IPS-11a (cell line): Measurements from ENCODE around the gene BAHCC1.

ENCODE experiments used
- H3K4me3 ChIP-seq: one replicate; pipeline ENCODE4 v1.5.1; 2013; ENCODE audit warnings: low read depth, low read length, control low read depth

BAHCC1 gene

GRCh38 chr17:81440051-81440471 lies 44.8 kb downstream of the BAHCC1 start:
- H3K4me3 ChIP-seq = no peak overlapping the region

DNA sequence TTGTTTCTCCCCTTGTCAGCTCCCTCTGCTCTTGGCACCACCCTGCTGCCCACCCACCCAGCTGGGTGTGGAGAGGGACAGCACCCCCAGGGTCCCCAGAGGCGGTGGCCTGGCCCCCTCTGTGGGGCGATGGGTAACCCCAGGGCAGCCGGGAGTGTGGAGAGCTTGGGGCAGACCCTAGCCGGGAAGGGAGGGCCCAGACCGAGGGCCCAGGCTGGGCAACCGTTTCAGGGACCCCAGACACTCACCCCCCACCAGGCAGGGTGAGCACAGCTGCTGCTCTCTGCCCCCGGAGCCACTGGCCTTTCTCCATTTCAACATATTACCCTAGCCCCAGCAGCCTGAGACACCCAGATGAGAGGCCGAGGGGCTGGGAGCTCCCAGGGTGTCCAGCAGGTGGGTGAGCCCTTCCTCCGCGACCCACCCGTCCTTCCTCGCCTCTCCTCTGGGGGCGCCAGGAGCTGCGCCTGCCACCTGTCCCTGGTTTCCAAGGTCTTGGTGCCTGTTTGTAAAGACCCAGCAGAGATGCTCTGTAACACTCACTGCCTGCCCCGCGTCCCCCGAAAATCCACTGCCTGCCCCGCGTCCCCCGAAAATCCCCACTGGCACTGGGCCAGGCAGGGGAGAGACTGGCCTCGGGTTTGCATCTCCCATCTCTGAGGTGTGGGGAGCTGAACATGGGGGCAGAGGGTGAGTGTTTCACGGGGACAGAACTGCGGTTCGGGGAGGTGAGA lies 45.4 kb downstream of the BAHCC1 start:
- H3K4me3 ChIP-seq = no peak overlapping the region

DNA sequence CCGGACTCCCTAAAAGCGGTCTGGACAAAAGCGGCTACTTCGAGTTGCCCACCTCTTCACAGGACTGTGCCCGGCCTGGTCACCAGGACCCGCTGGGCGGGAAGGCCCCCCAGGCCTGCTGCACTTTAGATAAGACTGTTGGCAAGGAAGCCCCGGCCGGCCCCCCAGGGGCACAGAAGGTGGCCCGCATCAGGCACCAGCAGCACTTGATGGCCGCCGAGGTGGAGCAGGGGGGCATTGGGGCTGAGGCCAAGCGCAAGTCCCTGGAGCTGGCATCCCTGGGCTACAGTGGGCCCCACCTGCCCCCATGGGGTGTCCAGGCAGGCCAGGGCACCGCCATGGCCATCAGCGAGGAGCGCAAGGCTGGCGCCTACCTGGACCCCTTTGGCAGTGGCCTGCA lies 47.5 kb downstream of the BAHCC1 start:
- H3K4me3 ChIP-seq = no peak overlapping the region

DNA sequence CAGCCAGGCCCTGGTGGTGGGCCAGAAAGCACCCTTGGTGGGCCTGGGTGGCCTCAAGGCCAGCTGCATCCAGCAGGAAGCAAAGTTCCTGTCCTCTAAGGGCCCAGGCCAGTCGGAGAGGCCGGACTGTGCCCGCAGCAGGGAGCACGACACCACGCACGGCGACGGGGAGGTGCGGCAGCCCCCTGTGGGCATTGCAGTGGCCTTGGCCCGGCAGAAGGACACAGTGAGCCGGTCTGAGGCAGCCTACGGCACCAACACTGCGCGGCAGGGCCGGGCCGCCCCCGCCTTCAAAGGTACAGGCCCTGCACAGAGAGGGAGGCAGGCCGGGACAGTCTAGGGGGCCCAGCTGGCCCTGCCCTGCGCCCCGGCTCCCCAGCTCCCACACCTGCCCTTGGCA lies 48.0 kb downstream of the BAHCC1 start:
- no peak overlapping the region for H3K4me3 ChIP-seq

GRCh38 chr17:81444610-81445339 lies 49.5 kb downstream of the BAHCC1 start:
- no peak overlapping the region for H3K4me3 ChIP-seq

DNA sequence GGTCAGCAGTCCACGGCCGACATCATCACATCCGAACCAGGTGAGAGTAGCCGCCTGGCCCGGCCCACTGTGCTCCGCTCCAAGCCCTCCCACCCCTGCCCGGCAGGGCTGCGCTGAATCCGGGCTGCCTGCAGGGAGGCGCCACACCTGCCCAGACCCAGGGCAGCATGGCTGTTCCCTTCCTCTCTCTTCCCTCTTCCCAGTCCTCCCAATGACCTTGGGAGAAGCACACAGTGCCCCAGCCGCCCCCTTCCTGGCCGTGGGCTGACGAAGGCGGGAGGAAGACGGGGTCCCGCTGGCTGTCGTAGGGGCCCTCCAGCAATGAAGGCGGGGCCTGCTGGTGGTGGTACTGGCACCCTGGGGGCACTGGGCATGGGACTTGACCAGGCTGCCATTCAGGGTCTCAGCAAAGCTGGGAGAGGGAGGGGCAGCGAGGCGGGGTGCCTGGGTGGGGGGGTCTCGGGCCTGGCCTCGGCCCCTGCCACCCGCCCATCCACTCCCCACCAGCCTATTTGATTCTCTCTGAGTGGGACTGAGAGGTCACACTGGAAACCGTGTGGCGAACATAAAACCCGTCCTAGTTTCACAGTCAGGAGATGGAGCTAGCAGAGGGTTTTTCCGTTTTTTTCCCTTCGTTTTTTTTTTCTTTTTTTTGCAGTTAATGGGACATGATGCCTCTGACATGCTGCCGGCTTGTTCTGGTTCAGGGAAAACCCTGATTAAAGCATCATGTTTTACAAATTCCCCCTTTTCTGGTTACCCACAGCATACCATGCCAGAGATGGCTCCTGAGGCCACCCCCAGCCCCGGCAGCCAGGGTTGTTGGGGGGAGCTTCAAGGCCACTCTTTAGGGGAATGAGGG lies 50.6 kb downstream of the BAHCC1 start:
- H3K4me3 ChIP-seq = no peak overlapping the region

GRCh38 chr17:81447331-81447933 lies 52.2 kb downstream of the BAHCC1 start:
- H3K4me3 ChIP-seq = no peak overlapping the region

- no peak overlapping the region for H3K4me3 ChIP-seq
Measured at GRCh38 chr17:81448442-81448841, 53.2 kb downstream of the BAHCC1 start.

DNA sequence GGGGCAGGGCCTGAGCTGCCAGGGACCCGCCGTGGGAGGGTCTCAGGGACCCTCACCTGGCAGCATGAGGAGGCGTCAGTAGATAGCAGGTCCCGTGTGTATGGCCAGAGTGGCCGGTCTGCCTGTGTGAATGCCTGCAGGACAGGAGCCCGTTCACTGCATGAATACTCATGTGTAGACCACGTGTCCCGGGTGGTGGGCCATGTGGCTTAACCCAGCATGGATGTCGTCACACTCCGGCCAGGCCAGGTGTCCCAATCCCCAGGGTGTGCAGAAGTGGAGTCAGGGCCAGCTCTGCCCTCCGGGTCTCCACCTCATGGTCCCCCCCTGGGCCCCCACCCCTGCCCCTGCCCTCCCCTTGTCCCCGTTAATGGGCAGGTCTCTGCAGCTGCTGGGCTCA lies 53.7 kb downstream of the BAHCC1 start:
- H3K4me3 ChIP-seq = no peak overlapping the region

DNA sequence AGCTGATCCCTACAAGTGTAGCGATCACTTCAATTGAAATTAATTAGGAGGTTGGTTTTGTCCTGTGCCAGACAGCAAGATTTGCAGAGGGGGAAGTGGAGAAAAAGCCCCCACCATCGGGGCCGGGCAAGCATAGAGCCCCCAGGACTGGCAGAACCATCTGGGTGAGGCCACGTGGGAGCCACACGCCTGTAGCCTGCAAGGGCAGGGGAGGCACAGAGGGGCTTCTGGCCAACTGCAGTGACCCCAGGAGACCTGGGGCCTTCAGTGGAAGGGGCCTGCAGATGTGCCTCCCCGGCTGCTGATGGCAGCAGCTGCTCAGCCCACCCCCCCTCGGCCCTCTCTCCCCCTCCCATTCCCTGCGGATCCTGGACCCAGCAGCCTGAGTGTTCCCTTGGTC lies 54.1 kb downstream of the BAHCC1 start:
- H3K4me3 ChIP-seq = no peak overlapping the region

GRCh38 chr17:81451823-81452222 lies 56.6 kb downstream of the BAHCC1 start:
- H3K4me3 ChIP-seq = no peak overlapping the region

DNA sequence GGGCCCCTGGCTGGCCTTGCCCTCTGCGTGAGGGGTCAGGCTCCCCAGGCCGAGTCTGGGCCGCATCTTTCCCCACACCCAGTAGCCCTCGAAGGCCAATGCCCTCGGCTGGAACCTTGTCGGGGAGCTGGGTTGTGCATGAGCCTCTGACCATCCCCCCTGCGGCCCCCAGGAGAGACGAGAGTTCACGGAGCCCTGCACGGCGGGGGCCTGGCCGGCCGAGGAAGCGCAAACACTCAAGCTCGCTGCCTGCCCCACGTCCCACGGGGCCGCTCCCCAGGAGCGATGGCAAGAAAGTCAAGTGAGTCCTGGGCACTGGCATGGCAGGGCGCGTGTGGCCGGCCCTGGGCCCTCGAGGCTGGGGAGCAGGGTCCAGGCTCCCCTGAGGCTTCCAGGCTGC lies 57.3 kb downstream of the BAHCC1 start:
- H3K4me3 ChIP-seq = no peak overlapping the region

GRCh38 chr17:81453076-81453475 lies 57.8 kb downstream of the BAHCC1 start:
- H3K4me3 ChIP-seq = no peak overlapping the region

GRCh38 chr17:81453712-81454111 lies 58.5 kb downstream of the BAHCC1 start:
- H3K4me3 ChIP-seq = no peak overlapping the region

- H3K4me3 ChIP-seq = no peak overlapping the region
Measured at GRCh38 chr17:81454473-81454872, 59.2 kb downstream of the BAHCC1 start.

DNA sequence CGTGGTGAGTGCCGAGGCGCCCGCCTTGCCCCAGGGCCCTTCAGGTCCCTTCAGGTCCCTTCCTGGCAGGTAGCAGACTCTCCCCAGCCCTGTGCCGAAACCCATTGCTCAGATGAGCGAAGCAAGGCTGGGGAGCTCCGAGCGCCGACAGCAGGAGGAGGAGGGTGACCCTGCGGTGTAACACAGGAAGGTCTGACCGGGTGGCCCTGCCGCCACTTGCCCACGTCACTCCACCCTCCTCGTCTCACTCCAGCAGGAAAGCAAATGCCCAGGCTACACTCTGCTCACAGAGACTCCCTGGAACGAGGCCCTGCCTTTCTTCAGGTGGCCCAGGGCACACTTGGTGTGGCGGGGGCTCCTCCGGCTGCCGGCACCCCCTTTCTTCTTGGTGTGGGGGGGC lies 60.1 kb downstream of the BAHCC1 start:
- no peak overlapping the region for H3K4me3 ChIP-seq

GRCh38 chr17:81456091-81456490 lies 60.8 kb downstream of the BAHCC1 start:
- H3K4me3 ChIP-seq = no peak overlapping the region

DNA sequence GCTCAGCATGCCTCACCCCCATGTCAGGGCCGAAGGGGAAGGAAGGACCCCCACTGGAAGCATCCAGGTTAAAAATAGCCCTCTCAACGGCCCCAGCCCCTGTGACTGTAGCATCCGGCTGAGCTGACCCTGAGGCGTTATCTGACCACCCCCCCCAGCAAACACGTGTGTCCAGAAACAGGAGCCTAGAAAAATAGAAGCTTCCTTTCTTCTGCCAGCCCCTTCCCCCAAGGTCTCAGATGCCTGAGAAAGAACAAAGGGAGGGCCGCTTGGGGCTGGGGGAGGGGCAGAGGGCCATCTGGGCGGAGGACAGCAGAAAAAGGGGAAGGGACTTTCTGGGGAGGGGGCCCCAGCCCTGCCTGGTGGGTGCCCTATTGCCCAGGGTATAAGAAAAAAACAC lies 61.5 kb downstream of the BAHCC1 start:
- no peak overlapping the region for H3K4me3 ChIP-seq

- no peak overlapping the region for H3K4me3 ChIP-seq
Measured at GRCh38 chr17:81457401-81457800, 62.1 kb downstream of the BAHCC1 start.

DNA sequence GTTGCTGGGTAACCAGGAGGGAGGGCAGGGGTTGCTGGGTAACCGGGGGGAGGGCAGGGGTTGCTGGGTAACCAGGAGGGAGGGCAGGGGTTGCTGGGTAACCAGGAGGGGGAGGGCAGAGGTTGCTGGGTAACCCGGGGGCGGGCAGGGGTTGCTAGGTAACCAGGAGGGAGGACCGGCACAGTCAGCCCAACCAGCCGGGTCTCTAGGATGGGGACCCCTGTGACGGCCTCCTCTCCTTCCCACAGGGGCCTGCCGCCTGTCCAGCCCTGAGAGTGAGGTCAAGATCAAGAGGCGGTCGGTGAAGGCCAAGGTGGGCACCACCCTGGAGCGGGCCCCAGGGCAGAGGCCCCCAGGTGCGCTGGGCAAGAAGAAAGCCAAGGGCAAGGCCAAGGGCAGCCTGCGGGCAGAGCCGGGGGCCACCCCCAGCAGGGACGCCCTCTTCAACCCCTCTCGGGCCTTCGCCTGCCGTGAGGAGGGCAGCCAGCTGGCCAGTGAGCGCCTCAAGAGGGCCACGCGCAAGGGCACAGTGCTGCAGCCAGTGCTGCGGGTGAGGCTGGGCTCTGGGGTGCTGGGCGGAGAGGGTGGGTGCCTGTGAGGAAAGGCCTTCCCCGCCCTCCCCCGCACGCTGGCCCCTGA lies 62.8 kb downstream of the BAHCC1 start:
- H3K4me3 ChIP-seq = no peak overlapping the region

GRCh38 chr17:81458628-81459027 lies 63.4 kb downstream of the BAHCC1 start:
- H3K4me3 ChIP-seq = no peak overlapping the region
